ENCODE results near the gene MORN1. TPM values are rescaled to one million over a fixed set of nuclear protein-coding genes. Genes with fewer than 3 reads are reported as not detected.
A peak's percentile ranks its signal among the peaks of the same experiment; 100 is the strongest.

Gene MORN1
- total RNA-seq, 1 experiment from 2014 or later: 6.2 TPM

DNA sequence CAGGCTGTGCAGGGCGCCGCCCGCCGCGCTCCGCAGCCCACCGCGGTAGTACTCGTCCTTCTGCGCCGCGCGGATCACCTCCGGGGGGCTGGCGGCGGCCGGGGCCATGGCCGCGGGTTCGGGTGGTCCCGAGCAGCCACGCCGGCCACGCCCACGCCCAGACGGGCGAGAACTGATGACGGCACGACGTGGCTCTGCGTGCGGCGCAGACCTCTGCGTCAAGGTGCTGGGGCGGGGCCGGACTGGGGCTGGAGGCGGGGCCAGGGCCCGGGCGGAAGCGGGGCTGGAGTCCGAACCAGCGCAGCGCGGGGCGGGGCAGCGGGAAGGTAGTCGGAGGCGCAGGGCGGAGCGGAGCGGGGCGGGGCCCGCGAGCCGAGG is 21.0 kb upstream of the MORN1 start, which contains the start of gene PEX10:
Gene PEX10 (minus strand): TSS at position 170 of the 378 bp plus-strand sequence. CDS start 62 bp downstream, at position 108.
- Histone ChIP-seq H3K9me2 (replicated peaks; ENCODE audit: insufficient read depth, low read length) (no peaks in the 10 kb centered on the region), H3K27ac (ENCODE audit: low read length) (peak within 1 kb of the TSS; percentile 90), H3K4me3 (ENCODE audit: low read length) (peak within 1 kb of the TSS; percentile 98), H3K9me3 (ENCODE audit: low read length) (no peaks in the 10 kb centered on the region), H4K20me1 (ENCODE audit: insufficient read depth, low read depth, low read length) (peaks cover 3% of the 10 kb centered on the region; the same call in 1 of the 2 replicates), H3K9ac (ENCODE audit: low read length) (peak within 1 kb of the TSS; percentile 100), H3K27me3 (ENCODE audit: low read length) (no peaks in the 10 kb centered on the region), H2AFZ (ENCODE audit: low read length) (peak within 1 kb of the TSS; percentile 60; the same call in 1 of the 2 replicates), H3K4me2 (ENCODE audit: low read depth, low read length, poor library complexity, severe bottlenecking) (peak within 1 kb of the TSS; percentile 99), H3K79me2 (ENCODE audit: low read length) (peaks cover 10% of the 10 kb centered on the region), H3K4me1 (ENCODE audit: low read length) (peaks cover 39% of the 10 kb centered on the region), H3K36me3 (ENCODE audit: insufficient read depth, low read length) (no peaks in the 10 kb centered on the region)
- peak; percentile 99 for DNase-seq

DNA sequence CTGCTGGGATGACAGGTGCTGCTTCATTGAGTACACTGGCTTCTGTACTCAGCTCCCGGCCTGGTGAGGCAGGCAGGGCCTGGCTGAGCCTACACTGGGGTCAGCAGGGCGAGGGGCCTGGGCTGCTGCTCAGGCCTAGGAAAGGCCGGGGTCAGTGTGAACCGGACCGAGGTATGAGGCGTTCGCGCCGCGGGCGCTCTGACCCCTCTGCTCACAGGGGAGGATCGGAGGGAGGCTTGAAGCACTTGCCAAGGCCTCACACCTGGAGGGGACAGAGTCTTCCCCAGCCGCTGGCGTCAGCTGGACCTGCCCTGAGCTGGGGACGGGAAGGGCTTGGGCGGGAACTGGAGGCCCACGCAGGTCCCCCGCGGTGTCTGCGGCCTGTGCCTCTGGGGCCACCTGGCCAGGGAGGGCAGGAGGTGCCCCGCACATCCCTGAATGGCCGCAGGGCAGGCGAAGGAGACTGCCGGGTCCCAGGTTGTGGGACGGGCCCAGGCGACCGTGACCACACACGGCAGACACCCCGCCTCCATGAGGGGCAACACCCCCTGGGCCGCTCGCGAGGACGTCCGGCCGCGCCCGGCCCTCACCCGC is 20.5 kb upstream of the MORN1 start:
- Histone ChIP-seq H3K4me2 (ENCODE audit: low read depth, low read length, poor library complexity, severe bottlenecking) (peak overlapping the region; percentile 99), H3K9ac (ENCODE audit: low read length) (peak overlapping the region; percentile 100), H4K20me1 (ENCODE audit: insufficient read depth, low read depth, low read length) (peaks cover 3% of the 10 kb centered on the region; the same call in 1 of the 2 replicates), H3K79me2 (ENCODE audit: low read length) (peaks cover 10% of the 10 kb centered on the region), H3K36me3 (ENCODE audit: insufficient read depth, low read length) (no peaks in the 10 kb centered on the region), H3K9me2 (replicated peaks; ENCODE audit: insufficient read depth, low read length) (no peaks in the 10 kb centered on the region), H3K27ac (ENCODE audit: low read length) (no peak overlapping the region), H2AFZ (ENCODE audit: low read length) (peak overlapping the region; percentile 60; the same call in 1 of the 2 replicates), H3K27me3 (ENCODE audit: low read length) (no peaks in the 10 kb centered on the region), H3K4me1 (ENCODE audit: low read length) (peaks cover 39% of the 10 kb centered on the region), H3K4me3 (ENCODE audit: low read length) (peak overlapping the region; percentile 98), H3K9me3 (ENCODE audit: low read length) (no peaks in the 10 kb centered on the region)
- peak; percentile 51 for DNase-seq

- no peaks in the 10 kb centered on the region for H3K27me3 ChIP-seq (ENCODE audit: low read length)
- no peak overlapping the region for H2AFZ ChIP-seq (ENCODE audit: low read length)
- no peak overlapping the region for H3K4me3 ChIP-seq (ENCODE audit: low read length)
- H4K20me1 ChIP-seq (ENCODE audit: insufficient read depth, low read depth, low read length): peaks cover 3% of the 10 kb centered on the region; the same call in 1 of the 2 replicates
- H3K4me2 ChIP-seq (ENCODE audit: low read depth, low read length, poor library complexity, severe bottlenecking): no peak overlapping the region
- DNase-seq: no peak
- no peaks in the 10 kb centered on the region for H3K9me3 ChIP-seq (ENCODE audit: low read length)
- no peak overlapping the region for H3K9ac ChIP-seq (ENCODE audit: low read length)
- H3K9me2 ChIP-seq (replicated peaks; ENCODE audit: insufficient read depth, low read length): no peaks in the 10 kb centered on the region
- peaks cover 2% of the 10 kb centered on the region; the same call in 1 of the 2 replicates for H3K36me3 ChIP-seq (ENCODE audit: insufficient read depth, low read length)
- no peak overlapping the region for H3K27ac ChIP-seq (ENCODE audit: low read length)
- H3K4me1 ChIP-seq (ENCODE audit: low read length): peaks cover 28% of the 10 kb centered on the region
- peaks cover 10% of the 10 kb centered on the region for H3K79me2 ChIP-seq (ENCODE audit: low read length)
Measured at GRCh38 chr1:2409745-2410144, 18.4 kb upstream of the MORN1 start.

DNA sequence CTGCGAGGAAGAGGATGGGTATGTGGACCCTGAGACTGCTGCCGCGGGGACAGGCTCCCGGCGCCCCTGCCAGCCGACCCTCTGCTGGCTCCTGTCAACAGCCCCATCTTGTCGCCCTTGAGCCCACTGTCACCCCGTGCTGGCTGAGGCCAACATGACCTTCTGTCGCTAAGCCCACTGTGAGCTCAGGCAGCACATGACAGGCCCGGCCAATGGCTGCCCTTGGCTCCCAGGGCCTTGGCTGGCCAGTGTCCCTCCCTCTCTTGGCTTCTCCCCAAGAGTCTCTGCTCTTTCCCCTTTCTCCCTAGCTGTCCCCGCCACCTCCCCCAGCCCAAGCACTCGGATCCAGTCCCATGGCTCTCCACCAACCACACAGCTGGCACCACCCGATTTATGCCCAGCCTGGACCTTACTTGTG is 17.5 kb upstream of the MORN1 start:
- H3K9me2 ChIP-seq (replicated peaks; ENCODE audit: insufficient read depth, low read length): no peaks in the 10 kb centered on the region
- H3K36me3 ChIP-seq (ENCODE audit: insufficient read depth, low read length): peaks cover 10% of the 10 kb centered on the region

GRCh38 chr1:2408456-2408855 is 17.1 kb upstream of the MORN1 start:
- Histone ChIP-seq H3K4me3 (ENCODE audit: low read length) (no peak overlapping the region), H3K9ac (ENCODE audit: low read length) (no peak overlapping the region), H3K9me3 (ENCODE audit: low read length) (no peaks in the 10 kb centered on the region), H3K36me3 (ENCODE audit: insufficient read depth, low read length) (peaks cover 10% of the 10 kb centered on the region), H3K4me2 (ENCODE audit: low read depth, low read length, poor library complexity, severe bottlenecking) (no peak overlapping the region), H3K27me3 (ENCODE audit: low read length) (no peaks in the 10 kb centered on the region), H3K79me2 (ENCODE audit: low read length) (peaks cover 10% of the 10 kb centered on the region), H4K20me1 (ENCODE audit: insufficient read depth, low read depth, low read length) (peaks cover 3% of the 10 kb centered on the region; the same call in 1 of the 2 replicates), H2AFZ (ENCODE audit: low read length) (no peak overlapping the region), H3K9me2 (replicated peaks; ENCODE audit: insufficient read depth, low read length) (no peaks in the 10 kb centered on the region), H3K4me1 (ENCODE audit: low read length) (peaks cover 16% of the 10 kb centered on the region), H3K27ac (ENCODE audit: low read length) (no peak overlapping the region)
- DNase-seq: no peak

More for the DNA sequence above, 17.5 kb upstream of the MORN1 start:
- Histone ChIP-seq H3K79me2 (ENCODE audit: low read length) (peaks cover 10% of the 10 kb centered on the region), H3K4me3 (ENCODE audit: low read length) (no peak overlapping the region), H3K4me2 (ENCODE audit: low read depth, low read length, poor library complexity, severe bottlenecking) (no peak overlapping the region), H4K20me1 (ENCODE audit: insufficient read depth, low read depth, low read length) (peaks cover 3% of the 10 kb centered on the region; the same call in 1 of the 2 replicates), H3K27ac (ENCODE audit: low read length) (no peak overlapping the region), H3K9me3 (ENCODE audit: low read length) (no peaks in the 10 kb centered on the region), H3K4me1 (ENCODE audit: low read length) (peaks cover 20% of the 10 kb centered on the region), H3K9ac (ENCODE audit: low read length) (no peak overlapping the region), H2AFZ (ENCODE audit: low read length) (no peak overlapping the region), H3K27me3 (ENCODE audit: low read length) (no peaks in the 10 kb centered on the region)
- no peak for DNase-seq

DNA sequence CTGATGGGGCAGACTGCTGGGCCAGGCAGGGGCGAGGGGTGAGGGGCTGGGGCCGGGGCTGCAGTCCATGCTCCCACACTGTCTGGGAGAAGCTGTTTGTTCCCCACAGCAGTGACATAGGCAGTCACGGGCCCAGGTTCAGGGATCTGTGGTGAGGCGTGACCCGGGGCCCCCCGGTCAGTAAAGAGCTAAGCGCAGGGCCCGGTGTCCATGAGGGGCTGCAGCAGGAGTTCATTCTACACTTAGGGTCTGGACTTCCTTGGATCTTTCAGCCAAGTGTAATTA is 16.6 kb upstream of the MORN1 start:
- H3K9ac ChIP-seq (ENCODE audit: low read length): no peak overlapping the region
- no peak overlapping the region for H2AFZ ChIP-seq (ENCODE audit: low read length)
- no peaks in the 10 kb centered on the region for H3K9me3 ChIP-seq (ENCODE audit: low read length)

GRCh38 chr1:2407166-2407990 is 16.0 kb upstream of the MORN1 start:
- no peak overlapping the region for H3K9ac ChIP-seq (ENCODE audit: low read length)

More for the DNA sequence above, 16.6 kb upstream of the MORN1 start:
- no peaks in the 10 kb centered on the region for H3K9me2 ChIP-seq (replicated peaks; ENCODE audit: insufficient read depth, low read length)
- peaks cover 10% of the 10 kb centered on the region for H3K4me1 ChIP-seq (ENCODE audit: low read length)
- peaks cover 10% of the 10 kb centered on the region for H3K79me2 ChIP-seq (ENCODE audit: low read length)
- H3K4me2 ChIP-seq (ENCODE audit: low read depth, low read length, poor library complexity, severe bottlenecking): no peak overlapping the region
- H3K4me3 ChIP-seq (ENCODE audit: low read length): no peak overlapping the region
- H4K20me1 ChIP-seq (ENCODE audit: insufficient read depth, low read depth, low read length): peaks cover 4% of the 10 kb centered on the region; the same call in 1 of the 2 replicates
- no peak for DNase-seq
- no peaks in the 10 kb centered on the region for H3K27me3 ChIP-seq (ENCODE audit: low read length)
- no peak overlapping the region for H3K27ac ChIP-seq (ENCODE audit: low read length)
- H3K36me3 ChIP-seq (ENCODE audit: insufficient read depth, low read length): peaks cover 13% of the 10 kb centered on the region

DNA sequence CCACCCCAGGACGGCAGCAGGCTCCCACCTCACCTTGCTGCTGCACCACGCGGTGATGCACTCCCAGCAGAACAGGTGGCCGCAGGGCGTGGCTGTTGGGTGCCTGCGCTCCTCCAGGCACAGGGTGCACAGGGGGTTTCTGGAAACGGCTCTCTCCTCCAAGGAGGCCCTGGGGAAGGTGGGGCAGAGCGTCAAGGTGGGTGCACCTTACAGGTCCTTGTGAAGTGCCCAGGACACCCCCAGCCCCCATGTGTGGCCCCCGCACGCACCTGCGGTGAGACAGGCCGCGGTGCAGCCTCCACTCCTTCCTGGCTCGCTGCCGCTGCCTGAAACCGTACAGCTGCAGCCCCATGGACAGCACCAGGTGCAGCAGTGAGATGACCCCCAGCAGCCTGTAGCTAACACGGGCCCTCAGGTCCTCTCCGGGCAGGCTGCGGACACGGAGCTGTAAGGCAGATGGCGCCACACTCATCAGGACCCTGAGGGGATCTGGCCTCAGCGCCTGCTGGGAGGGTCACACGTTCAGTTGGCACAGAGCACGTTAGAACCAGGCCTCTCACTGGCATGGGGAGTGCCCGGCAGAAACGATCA is 15.2 kb upstream of the MORN1 start:
- Histone ChIP-seq H3K79me2 (ENCODE audit: low read length) (peaks cover 3% of the 10 kb centered on the region), H2AFZ (ENCODE audit: low read length) (no peak overlapping the region), H3K27ac (ENCODE audit: low read length) (no peak overlapping the region), H3K4me3 (ENCODE audit: low read length) (no peak overlapping the region), H3K9ac (ENCODE audit: low read length) (no peak overlapping the region), H3K9me2 (replicated peaks; ENCODE audit: insufficient read depth, low read length) (no peaks in the 10 kb centered on the region), H3K4me1 (ENCODE audit: low read length) (peaks cover 4% of the 10 kb centered on the region), H3K4me2 (ENCODE audit: low read depth, low read length, poor library complexity, severe bottlenecking) (no peak overlapping the region), H3K9me3 (ENCODE audit: low read length) (no peaks in the 10 kb centered on the region), H4K20me1 (ENCODE audit: insufficient read depth, low read depth, low read length) (peaks cover 3% of the 10 kb centered on the region; the same call in 1 of the 2 replicates), H3K36me3 (ENCODE audit: insufficient read depth, low read length) (peaks cover 14% of the 10 kb centered on the region), H3K27me3 (ENCODE audit: low read length) (no peaks in the 10 kb centered on the region)
- no peak for DNase-seq

More at GRCh38 chr1:2407166-2407990, 16.0 kb upstream of the MORN1 start:
- no peaks in the 10 kb centered on the region for H3K9me2 ChIP-seq (replicated peaks; ENCODE audit: insufficient read depth, low read length)
- no peak overlapping the region for H3K27ac ChIP-seq (ENCODE audit: low read length)
- peaks cover 10% of the 10 kb centered on the region for H3K79me2 ChIP-seq (ENCODE audit: low read length)
- DNase-seq: no peak
- no peak overlapping the region for H3K4me2 ChIP-seq (ENCODE audit: low read depth, low read length, poor library complexity, severe bottlenecking)
- H3K9me3 ChIP-seq (ENCODE audit: low read length): no peaks in the 10 kb centered on the region
- H3K4me3 ChIP-seq (ENCODE audit: low read length): no peak overlapping the region
- H3K36me3 ChIP-seq (ENCODE audit: insufficient read depth, low read length): peaks cover 14% of the 10 kb centered on the region
- no peak overlapping the region for H2AFZ ChIP-seq (ENCODE audit: low read length)
- no peaks in the 10 kb centered on the region for H3K27me3 ChIP-seq (ENCODE audit: low read length)
- peaks cover 6% of the 10 kb centered on the region; the same call in 1 of the 2 replicates for H4K20me1 ChIP-seq (ENCODE audit: insufficient read depth, low read depth, low read length)
- peaks cover 7% of the 10 kb centered on the region for H3K4me1 ChIP-seq (ENCODE audit: low read length)

Data from Karpas-422 (cell line).